ENCODE results near the gene PSEN1.
"Not testable (repeated sequence)": the region's sequence is repeated elsewhere in the genome, so short reads cannot be mapped to it uniquely, and the experiment has no call there.

Gene PSEN1

DNA sequence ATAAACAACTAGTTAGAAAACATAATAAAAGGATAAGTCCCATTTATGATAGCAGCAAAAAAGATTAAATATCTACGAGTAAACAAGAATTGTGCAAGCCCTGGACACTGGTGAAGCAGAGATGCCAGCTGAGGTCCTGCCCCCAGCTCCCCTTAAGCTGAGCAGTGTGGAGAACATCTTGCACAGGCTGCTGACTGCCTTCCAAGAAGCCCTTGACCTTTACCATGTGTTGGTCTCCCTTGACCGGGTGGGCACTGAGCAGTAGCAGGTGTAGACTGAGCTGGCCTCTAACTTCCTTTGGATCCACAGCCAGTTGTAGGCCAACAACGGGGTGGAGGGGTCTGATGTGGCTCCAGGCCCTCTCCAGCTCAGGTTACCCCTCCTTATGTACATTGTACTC is 53.3 kb downstream of the PSEN1 start:
- DNase-seq (ENCODE audit: low read depth): no peak
- no peak overlapping the region for H3K4me3 ChIP-seq (ENCODE audit: control insufficient read depth, low read depth, low read length)
- TF ChIP-seq, protein P1, sequence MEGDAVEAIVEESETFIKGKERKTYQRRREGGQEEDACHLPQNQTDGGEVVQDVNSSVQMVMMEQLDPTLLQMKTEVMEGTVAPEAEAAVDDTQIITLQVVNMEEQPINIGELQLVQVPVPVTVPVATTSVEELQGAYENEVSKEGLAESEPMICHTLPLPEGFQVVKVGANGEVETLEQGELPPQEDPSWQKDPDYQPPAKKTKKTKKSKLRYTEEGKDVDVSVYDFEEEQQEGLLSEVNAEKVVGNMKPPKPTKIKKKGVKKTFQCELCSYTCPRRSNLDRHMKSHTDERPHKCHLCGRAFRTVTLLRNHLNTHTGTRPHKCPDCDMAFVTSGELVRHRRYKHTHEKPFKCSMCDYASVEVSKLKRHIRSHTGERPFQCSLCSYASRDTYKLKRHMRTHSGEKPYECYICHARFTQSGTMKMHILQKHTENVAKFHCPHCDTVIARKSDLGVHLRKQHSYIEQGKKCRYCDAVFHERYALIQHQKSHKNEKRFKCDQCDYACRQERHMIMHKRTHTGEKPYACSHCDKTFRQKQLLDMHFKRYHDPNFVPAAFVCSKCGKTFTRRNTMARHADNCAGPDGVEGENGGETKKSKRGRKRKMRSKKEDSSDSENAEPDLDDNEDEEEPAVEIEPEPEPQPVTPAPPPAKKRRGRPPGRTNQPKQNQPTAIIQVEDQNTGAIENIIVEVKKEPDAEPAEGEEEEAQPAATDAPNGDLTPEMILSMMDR (conservative IDR thresholded peaks at IDR 0.05; ENCODE audit: control insufficient read depth, insufficient read depth, low read depth, low read length): no peak

GRCh38 chr14:73191441-73191840 is 55.1 kb downstream of the PSEN1 start:
- no peak overlapping the region for H3K4me3 ChIP-seq (ENCODE audit: control insufficient read depth, low read depth, low read length)
- no peak for DNase-seq (ENCODE audit: low read depth)
- TF ChIP-seq, protein P1 (conservative IDR thresholded peaks at IDR 0.05; ENCODE audit: control insufficient read depth, insufficient read depth, low read depth, low read length): no peak

DNA sequence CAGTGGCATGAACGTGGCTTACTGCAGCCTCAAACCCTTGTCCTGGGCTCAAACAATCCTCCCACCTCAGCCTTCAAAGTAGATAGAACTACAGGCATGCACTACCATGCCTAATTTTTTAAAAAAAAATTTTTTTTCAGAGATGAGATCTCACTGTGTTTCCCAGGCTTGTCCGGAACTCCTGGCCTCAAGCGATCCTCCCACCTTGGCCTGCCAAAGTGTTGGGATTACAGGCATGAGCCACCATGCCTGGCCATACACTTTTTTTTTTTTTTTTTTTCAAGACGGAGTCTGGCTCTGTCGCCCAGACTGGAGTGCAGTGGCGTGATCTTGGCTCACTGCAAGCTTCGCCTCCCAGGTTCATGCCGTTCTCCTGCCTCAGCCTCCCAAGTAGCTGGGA is 58.0 kb downstream of the PSEN1 start:
- H3K4me3 ChIP-seq (ENCODE audit: control insufficient read depth, low read depth, low read length); DNase-seq (ENCODE audit: low read depth): not testable (repeated sequence)

DNA sequence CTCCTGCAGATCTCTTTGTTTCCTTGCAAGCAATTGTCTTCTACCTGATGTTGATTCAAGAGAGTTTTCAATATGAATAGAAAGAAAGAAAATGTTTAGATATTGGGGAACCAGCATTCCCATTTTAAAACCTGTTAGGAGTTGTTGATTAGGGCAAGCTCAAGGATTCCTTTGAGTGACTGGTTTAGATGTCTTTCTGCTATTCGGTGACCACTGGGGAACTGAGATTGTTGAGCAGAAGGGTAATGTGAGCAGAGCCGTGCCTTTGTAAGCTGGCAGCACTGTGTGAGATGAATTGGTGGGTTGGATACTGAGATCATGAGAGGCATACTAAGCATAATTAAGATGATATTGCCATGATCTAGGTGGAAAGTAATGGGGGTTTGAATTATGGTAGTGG is 61.9 kb downstream of the PSEN1 start:
- no peak overlapping the region for H3K4me3 ChIP-seq (ENCODE audit: control insufficient read depth, low read depth, low read length)
- no peak for DNase-seq (ENCODE audit: low read depth)
- TF ChIP-seq, protein P1 (conservative IDR thresholded peaks at IDR 0.05; ENCODE audit: control insufficient read depth, insufficient read depth, low read depth, low read length): no peak

GRCh38 chr14:73203527-73203926 is 67.2 kb downstream of the PSEN1 start:
- H3K4me3 ChIP-seq (ENCODE audit: control insufficient read depth, low read depth, low read length): no peak overlapping the region
- no peak for DNase-seq (ENCODE audit: low read depth)
- TF ChIP-seq, protein P1 (conservative IDR thresholded peaks at IDR 0.05; ENCODE audit: control insufficient read depth, insufficient read depth, low read depth, low read length): no peak

DNA sequence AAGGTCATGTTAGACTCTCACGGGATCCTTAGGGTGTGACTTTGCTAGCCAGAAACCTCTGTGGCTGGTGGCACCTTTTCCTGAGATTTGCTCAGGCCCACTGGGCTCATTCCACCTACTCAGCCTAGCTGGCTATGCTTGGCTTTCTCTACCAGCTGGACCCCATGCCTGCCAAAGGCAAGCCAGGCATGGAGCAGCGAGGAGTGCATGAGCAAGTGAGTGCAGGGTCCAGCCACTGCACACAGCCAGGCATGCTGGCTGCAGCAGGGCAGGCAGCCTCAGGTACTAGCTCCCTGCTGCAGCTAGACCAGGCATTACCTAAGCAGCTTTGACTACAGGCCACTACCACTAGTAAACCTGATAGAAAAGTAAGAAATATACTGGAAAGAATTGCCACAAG is 71.3 kb downstream of the PSEN1 start:
- no peak for DNase-seq (ENCODE audit: low read depth)
- H3K4me3 ChIP-seq (ENCODE audit: control insufficient read depth, low read depth, low read length): no peak overlapping the region
- TF ChIP-seq, protein P1 (conservative IDR thresholded peaks at IDR 0.05; ENCODE audit: control insufficient read depth, insufficient read depth, low read depth, low read length): no peak

- no peak for DNase-seq (ENCODE audit: low read depth)
- TF ChIP-seq, protein P1 (conservative IDR thresholded peaks at IDR 0.05; ENCODE audit: control insufficient read depth, insufficient read depth, low read depth, low read length): no peak
- no peak overlapping the region for H3K4me3 ChIP-seq (ENCODE audit: control insufficient read depth, low read depth, low read length)
Observed at GRCh38 chr14:73208390-73208789, 72.1 kb downstream of the PSEN1 start.
